Activated B cell treated with CpG ODN at 0.5 μM for 24 hours (primary cell): ENCODE data around the gene TCF12. TPM values are rescaled to one million over a fixed set of nuclear protein-coding genes. Genes with fewer than 3 reads are reported as not detected.

Experiments
- ATAC-seq: fragments of 200-7000 bp; cut with Tn5 transposase; one replicate; pipeline ENCODE4 v1.10.0; 2021; ENCODE audit warnings: low read depth, mild to moderate bottlenecking, moderate library complexity
- CTCF ChIA-PET: fragments of 350-600 bp; sonication (Branson Sonifier 250); formaldehyde crosslinking; loops from one replicate; lab custom pipeline; 2021; ENCODE audit warnings: antibody characterized with exemption; lab: Charles Lee
- POLR2A ChIA-PET: fragments of 350-600 bp; sonication (Branson Sonifier 250); formaldehyde crosslinking; loops from one replicate; lab custom pipeline; 2021; ENCODE audit warnings: antibody characterized with exemption; lab: Charles Lee
- DNase-seq: peaks from one replicate; pipeline ENCODE4 v3.0.0; 2022
- H3K27ac Mint-ChIP-seq: one replicate; pipeline ENCODE4 v1.8.0; 2020; ENCODE audit warnings: mixed read lengths
- H3K27me3 Mint-ChIP-seq: one replicate; pipeline ENCODE4 v1.8.0; 2021; ENCODE audit warnings: mixed read lengths
- H3K36me3 Mint-ChIP-seq: one replicate; pipeline ENCODE4 v1.8.0; 2021; ENCODE audit warnings: low read depth, mixed read lengths
- H3K4me1 Mint-ChIP-seq: one replicate; pipeline ENCODE4 v1.8.0; 2021; ENCODE audit warnings: mixed read lengths
- H3K4me3 Mint-ChIP-seq: one replicate; pipeline ENCODE4 v1.8.0; 2020; ENCODE audit warnings: mild to moderate bottlenecking, mixed read lengths
- H3K9me3 Mint-ChIP-seq: one replicate; pipeline ENCODE4 v1.8.0; 2020; ENCODE audit warnings: mixed read lengths
- CTCF ChIP-seq: fragments of 200-600 bp; IDR thresholded peaks from one replicate; pipeline ENCODE4 v1.8.0; 2022; ENCODE audit warnings: antibody characterized with exemption, mild to moderate bottlenecking
- intact Hi-C: fragments of 100-400 bp; cut with micrococcal nuclease; formaldehyde crosslinking; loops from one replicate; pipeline ENCODE4 v1.15.1; 2024
- total RNA-seq: library from RNA; stranded (reverse); gene quantifications from 2 replicates; pipeline ENCODE4 v1.2.3, GENCODE V29; 2022

TCF12 gene
- total RNA-seq, 1 donor from 2014 or later = 119 TPM

- Mint-ChIP-seq H3K27me3 (peaks cover 12% of the 10 kb centered on the region), H3K4me1 (peaks cover 2% of the 10 kb centered on the region), H3K27ac (no peak overlapping the region), H3K4me3 (no peak overlapping the region), H3K36me3 (no peaks in the 10 kb centered on the region), H3K9me3 (no peaks in the 10 kb centered on the region)
- DNase-seq (no peak), ATAC-seq (no peak)
- TF ChIP-seq CTCF = no peak
- intact Hi-C loops = no loop called here
- POLR2A ChIA-PET = no interaction called here
- CTCF ChIA-PET = interaction anchor here (1.5 to 12.1 kb wide), 5 partner anchors 185 to 522 kb away, joined by 4 to 186 read pairs (median 20); no protein-coding TSS in a partner anchor
Measured at GRCh38 chr15:57339321-57339720, 420.9 kb downstream of the TCF12 start.

Other genes starting within 250 kb of the TCF12 start
- gene ZNF280D, start 185.1 kb upstream of the TCF12 start, total RNA-seq = 37.9 and 40.0 TPM in 2 replicates